GM19372 (cell line): Measurements from ENCODE around the gene DCST2.

ENCODE experiments used
- ATAC-seq: cut with Tn5 transposase; IDR thresholded peaks from one replicate; pipeline ENCODE4 v1.9.1; 2021; ENCODE audit warnings: mild to moderate bottlenecking, low read depth, moderate library complexity; ENCODE audit not compliant: unreplicated experiment

DCST2 gene

GRCh38 chr1:155050560-155051341 lies 17.2 kb upstream of the DCST2 start, which contains the start of gene ADAM15:
ADAM15 (plus strand) TSS chr1:155051316; CDS start chr1:155051387, 71 bp downstream.
- peak; percentile 68 for ATAC-seq

GRCh38 chr1:155049651-155050559 lies 16.3 kb upstream of the DCST2 start:
- ATAC-seq = no peak

- no peak for ATAC-seq
These were observed 15.1 kb upstream of the DCST2 start for GRCh38 chr1:155048449-155049334.

GRCh38 chr1:155044812-155045657 lies 11.5 kb upstream of the DCST2 start:
- no peak for ATAC-seq

- no peak for ATAC-seq
These were observed 10.8 kb upstream of the DCST2 start for GRCh38 chr1:155044365-155044764.

- no peak for ATAC-seq
These were observed 10.2 kb upstream of the DCST2 start for GRCh38 chr1:155043793-155044192.

GRCh38 chr1:155043301-155043702 lies 9.7 kb upstream of the DCST2 start:
- no peak for ATAC-seq

GRCh38 chr1:155042789-155043188 lies 9.2 kb upstream of the DCST2 start:
- no peak for ATAC-seq

- ATAC-seq = no peak
These were observed 6.9 kb upstream of the DCST2 start for GRCh38 chr1:155040358-155041093.

- ATAC-seq = no peak
These were observed 5.7 kb upstream of the DCST2 start for GRCh38 chr1:155039308-155039669.

- no peak for ATAC-seq
These were observed 5.2 kb upstream of the DCST2 start for GRCh38 chr1:155038602-155039307.

GRCh38 chr1:155037851-155038441 lies 4.4 kb upstream of the DCST2 start:
- ATAC-seq = no peak

- no peak for ATAC-seq
These were observed 3.5 kb upstream of the DCST2 start for GRCh38 chr1:155037043-155037442.

- ATAC-seq = no peak
These were observed 2.4 kb upstream of the DCST2 start for GRCh38 chr1:155035936-155036335.

GRCh38 chr1:155034318-155035208 lies 982 bp upstream of the DCST2 start:
- no peak for ATAC-seq

GRCh38 chr1:155032886-155033285 lies 695 bp downstream of the DCST2 start:
- ATAC-seq = no peak

GRCh38 chr1:155030899-155031298 lies 2.7 kb downstream of the DCST2 start:
- ATAC-seq = no peak
